ENCODE measurements around the gene CFAP299.

The CFAP299 gene

DNA sequence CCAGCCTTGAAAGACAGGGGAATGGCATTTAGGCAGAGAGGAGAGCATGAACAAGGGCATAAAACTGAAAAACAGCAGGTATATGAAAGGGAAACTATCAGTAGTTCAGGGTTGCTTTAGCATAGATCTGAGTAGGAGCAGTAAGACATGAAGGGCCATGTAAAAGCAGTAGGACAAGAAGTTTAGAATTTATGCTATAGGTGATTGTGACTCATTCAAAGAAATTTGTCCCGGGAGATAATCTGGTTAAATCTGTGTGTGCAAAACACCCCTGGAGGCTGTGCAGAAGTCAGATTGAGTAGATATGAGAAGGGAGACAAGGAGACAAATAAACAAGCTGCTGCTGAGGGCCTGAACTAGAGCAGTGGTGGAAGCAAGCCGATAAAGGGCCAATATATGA is 585.9 kb downstream of the CFAP299 start:
- no peaks in the 10 kb centered on the region for H3K36me3 ChIP-seq (ENCODE audit: control insufficient read depth, insufficient read depth, low read length)
- H3K27ac ChIP-seq (ENCODE audit: low read depth, low read length): no peak overlapping the region
- no peak overlapping the region for H3K4me3 ChIP-seq (ENCODE audit: low read length)
- H3K9ac ChIP-seq (ENCODE audit: low read length): no peak overlapping the region
- no peaks in the 10 kb centered on the region for H3K4me1 ChIP-seq (ENCODE audit: control insufficient read depth, insufficient read depth, low read length)
- H3K27me3 ChIP-seq (ENCODE audit: control insufficient read depth, insufficient read depth, low read length): no peaks in the 10 kb centered on the region

DNA sequence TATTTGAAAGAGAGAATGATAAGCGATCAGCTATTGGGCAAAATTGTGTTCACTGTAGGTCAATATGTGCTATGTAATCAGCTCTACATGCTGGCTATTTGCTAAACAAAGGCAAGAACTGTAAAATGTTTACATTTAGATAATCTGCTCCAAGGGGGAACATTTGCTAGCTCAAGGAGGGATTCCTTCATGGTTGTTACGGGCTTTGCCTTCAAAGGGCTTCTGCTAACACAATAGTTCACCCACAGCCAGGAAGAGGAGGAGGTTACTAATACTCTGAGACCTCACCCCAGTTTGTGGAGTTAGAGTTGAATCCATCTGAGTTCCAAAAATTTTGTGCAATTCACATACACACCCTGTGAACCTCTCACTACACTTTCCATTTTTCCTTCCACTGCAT is 587.4 kb downstream of the CFAP299 start:
- Histone ChIP-seq H3K4me1 (ENCODE audit: control insufficient read depth, insufficient read depth, low read length) (no peaks in the 10 kb centered on the region), H3K4me3 (ENCODE audit: low read length) (no peak overlapping the region), H3K9ac (ENCODE audit: low read length) (no peak overlapping the region), H3K27ac (ENCODE audit: low read depth, low read length) (no peak overlapping the region), H3K27me3 (ENCODE audit: control insufficient read depth, insufficient read depth, low read length) (no peaks in the 10 kb centered on the region), H3K36me3 (ENCODE audit: control insufficient read depth, insufficient read depth, low read length) (no peaks in the 10 kb centered on the region)

DNA sequence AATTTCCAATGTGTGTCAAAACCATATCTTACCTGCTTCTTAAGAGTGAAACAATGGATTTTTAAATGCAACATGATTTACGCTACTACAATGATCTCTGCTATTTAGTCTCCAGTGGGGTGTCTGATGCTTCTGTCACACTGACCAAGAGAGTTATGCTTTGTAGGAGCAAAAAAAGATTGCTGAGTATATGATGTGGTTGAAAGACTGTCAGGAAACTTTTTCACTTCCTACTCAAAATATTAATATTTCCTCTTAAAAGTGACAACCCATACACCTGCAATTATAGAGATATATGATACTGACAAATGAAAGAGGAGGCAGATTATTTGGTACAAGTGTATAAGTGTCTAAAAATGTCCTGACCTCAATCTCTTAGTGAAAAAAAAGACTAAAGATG is 589.8 kb downstream of the CFAP299 start:
- H3K36me3 ChIP-seq (ENCODE audit: control insufficient read depth, insufficient read depth, low read length): no peaks in the 10 kb centered on the region
- no peak overlapping the region for H3K9ac ChIP-seq (ENCODE audit: low read length)
- no peaks in the 10 kb centered on the region for H3K4me1 ChIP-seq (ENCODE audit: control insufficient read depth, insufficient read depth, low read length)
- H3K27me3 ChIP-seq (ENCODE audit: control insufficient read depth, insufficient read depth, low read length): no peaks in the 10 kb centered on the region
- no peak overlapping the region for H3K4me3 ChIP-seq (ENCODE audit: low read length)
- no peak overlapping the region for H3K27ac ChIP-seq (ENCODE audit: low read depth, low read length)

DNA sequence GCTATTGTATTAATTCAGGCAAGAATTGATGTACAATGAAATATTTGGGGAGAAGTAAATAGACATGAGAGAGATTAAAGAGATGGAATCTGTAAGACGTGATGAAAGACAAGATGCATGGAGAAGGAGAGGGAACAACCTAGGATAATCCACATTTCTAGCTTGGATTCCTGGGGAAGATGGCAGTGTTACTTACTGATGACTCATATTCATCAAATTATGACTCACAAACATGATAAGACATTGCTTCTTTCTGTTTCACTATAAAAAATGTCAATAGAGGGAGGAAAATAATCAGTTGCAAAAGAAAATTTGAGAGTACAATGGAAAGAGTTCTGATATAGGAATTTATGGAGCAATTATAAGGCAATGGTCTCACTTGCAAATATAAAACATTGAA is 590.9 kb downstream of the CFAP299 start:
- Histone ChIP-seq H3K27ac (ENCODE audit: low read depth, low read length) (no peak overlapping the region), H3K4me1 (ENCODE audit: control insufficient read depth, insufficient read depth, low read length) (no peaks in the 10 kb centered on the region), H3K9ac (ENCODE audit: low read length) (no peak overlapping the region), H3K27me3 (ENCODE audit: control insufficient read depth, insufficient read depth, low read length) (no peaks in the 10 kb centered on the region), H3K4me3 (ENCODE audit: low read length) (no peak overlapping the region), H3K36me3 (ENCODE audit: control insufficient read depth, insufficient read depth, low read length) (no peaks in the 10 kb centered on the region)

DNA sequence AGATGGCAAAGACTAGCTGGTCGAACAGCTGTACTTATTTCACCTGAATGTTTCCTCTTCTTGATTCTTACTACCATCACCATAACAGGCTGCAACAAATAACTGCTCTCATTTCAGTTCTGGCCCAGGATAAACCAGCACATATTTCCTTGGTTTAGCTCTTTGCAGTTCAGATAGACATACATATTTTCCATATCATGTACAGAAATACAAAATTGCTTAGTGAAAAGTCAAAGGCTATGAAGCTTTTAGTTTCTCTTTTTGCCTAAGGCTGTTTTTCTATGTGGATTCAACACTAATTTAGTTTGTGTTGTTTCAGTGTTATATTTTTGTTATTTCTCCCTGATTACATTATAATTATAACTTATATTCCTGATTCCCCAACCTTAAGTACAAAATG is 591.4 kb downstream of the CFAP299 start:
- Histone ChIP-seq H3K27ac (ENCODE audit: low read depth, low read length) (no peak overlapping the region), H3K9ac (ENCODE audit: low read length) (no peak overlapping the region), H3K36me3 (ENCODE audit: control insufficient read depth, insufficient read depth, low read length) (no peaks in the 10 kb centered on the region), H3K27me3 (ENCODE audit: control insufficient read depth, insufficient read depth, low read length) (no peaks in the 10 kb centered on the region), H3K4me3 (ENCODE audit: low read length) (no peak overlapping the region), H3K4me1 (ENCODE audit: control insufficient read depth, insufficient read depth, low read length) (no peaks in the 10 kb centered on the region)

DNA sequence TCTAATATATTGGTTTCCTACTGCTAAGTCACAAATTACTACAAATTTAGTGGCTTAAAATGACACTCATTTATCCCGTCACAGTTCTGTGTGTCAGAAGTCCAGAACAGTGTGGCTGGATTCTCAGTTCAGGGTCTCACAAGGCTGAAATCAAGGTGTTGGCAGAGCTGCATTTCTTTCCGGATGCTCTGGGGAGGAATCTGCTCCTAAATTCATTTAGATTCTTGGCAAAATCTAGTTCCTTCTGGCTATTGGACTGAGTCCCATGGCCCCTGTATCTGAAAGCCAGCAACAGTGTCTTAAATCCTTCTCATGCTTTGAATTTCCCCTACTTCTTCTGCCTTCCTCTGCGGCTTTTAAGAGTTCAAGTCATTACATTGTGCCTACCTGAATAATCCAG is 591.9 kb downstream of the CFAP299 start:
- H3K9ac ChIP-seq (ENCODE audit: low read length): no peak overlapping the region
- no peaks in the 10 kb centered on the region for H3K27me3 ChIP-seq (ENCODE audit: control insufficient read depth, insufficient read depth, low read length)
- H3K4me1 ChIP-seq (ENCODE audit: control insufficient read depth, insufficient read depth, low read length): no peaks in the 10 kb centered on the region
- no peaks in the 10 kb centered on the region for H3K36me3 ChIP-seq (ENCODE audit: control insufficient read depth, insufficient read depth, low read length)
- no peak overlapping the region for H3K4me3 ChIP-seq (ENCODE audit: low read length)
- no peak overlapping the region for H3K27ac ChIP-seq (ENCODE audit: low read depth, low read length)

DNA sequence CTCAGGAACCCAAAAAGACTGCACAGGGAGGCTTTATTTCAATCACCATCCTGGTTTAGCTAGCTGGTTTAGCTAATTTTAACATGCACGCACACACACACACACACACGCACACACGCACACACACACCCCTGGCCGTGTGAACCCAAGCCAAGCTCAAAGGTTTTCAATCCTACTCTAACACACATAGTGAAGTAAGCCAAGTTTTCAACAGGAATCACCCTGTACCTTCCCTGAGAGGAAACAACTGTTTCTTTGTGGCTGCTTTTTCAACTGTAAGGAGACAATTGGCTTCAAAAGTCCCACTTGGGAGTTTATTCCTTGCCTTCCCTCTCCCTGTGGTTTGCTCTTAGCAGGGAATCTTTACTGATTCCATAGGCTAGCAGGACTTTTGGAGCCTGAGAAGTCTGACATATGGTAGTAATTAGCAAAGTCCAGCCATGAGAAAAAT is 596.1 kb downstream of the CFAP299 start:
- Histone ChIP-seq H3K4me1 (ENCODE audit: control insufficient read depth, insufficient read depth, low read length) (no peaks in the 10 kb centered on the region), H3K27me3 (ENCODE audit: control insufficient read depth, insufficient read depth, low read length) (no peaks in the 10 kb centered on the region), H3K4me3 (ENCODE audit: low read length) (no peak overlapping the region), H3K9ac (ENCODE audit: low read length) (no peak overlapping the region), H3K36me3 (ENCODE audit: control insufficient read depth, insufficient read depth, low read length) (no peaks in the 10 kb centered on the region), H3K27ac (ENCODE audit: low read depth, low read length) (no peak overlapping the region)

DNA sequence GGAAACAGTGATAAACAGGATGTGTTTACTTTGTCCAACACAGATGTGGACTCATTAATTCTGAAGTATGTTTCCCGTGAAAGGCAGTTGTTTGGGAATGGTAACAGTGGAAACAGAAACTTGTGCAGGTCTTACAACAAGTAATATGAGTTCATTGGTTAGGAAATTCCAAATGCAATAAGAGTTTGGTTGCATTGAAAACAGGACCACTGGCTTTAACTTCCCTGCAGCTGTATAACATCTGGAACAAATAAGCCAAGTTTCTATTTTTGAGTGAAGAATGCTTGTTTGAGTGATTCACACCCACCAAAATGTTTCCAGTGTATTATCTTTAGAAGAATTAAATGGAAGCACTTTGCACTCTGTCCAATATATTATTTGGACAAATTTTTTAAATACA is 612.6 kb downstream of the CFAP299 start:
- no peak overlapping the region for H3K4me3 ChIP-seq (ENCODE audit: low read length)
- H3K27me3 ChIP-seq (ENCODE audit: control insufficient read depth, insufficient read depth, low read length): no peaks in the 10 kb centered on the region
- no peak overlapping the region for H3K27ac ChIP-seq (ENCODE audit: low read depth, low read length)
- H3K9ac ChIP-seq (ENCODE audit: low read length): no peak overlapping the region
- H3K4me1 ChIP-seq (ENCODE audit: control insufficient read depth, insufficient read depth, low read length): no peaks in the 10 kb centered on the region
- H3K36me3 ChIP-seq (ENCODE audit: control insufficient read depth, insufficient read depth, low read length): no peaks in the 10 kb centered on the region

DNA sequence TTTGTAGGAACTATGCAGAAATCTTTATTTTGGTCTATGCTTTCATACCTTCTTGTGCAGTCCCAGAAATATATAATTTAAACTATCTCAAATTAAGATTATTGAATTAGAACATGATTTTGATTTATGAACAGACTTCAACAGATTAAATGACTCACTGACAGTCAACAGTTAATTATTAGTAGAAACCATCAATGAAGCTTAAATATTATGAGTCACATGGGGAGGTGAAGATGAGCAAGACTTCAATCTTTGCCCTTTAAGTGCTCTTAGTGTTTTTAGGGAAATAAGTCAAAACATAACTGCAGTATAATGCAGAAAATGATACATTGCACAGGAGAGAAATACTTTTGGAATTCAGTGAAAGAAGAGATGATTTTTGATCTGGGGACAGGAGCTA is 613.5 kb downstream of the CFAP299 start:
- no peaks in the 10 kb centered on the region for H3K27me3 ChIP-seq (ENCODE audit: control insufficient read depth, insufficient read depth, low read length)

DNA sequence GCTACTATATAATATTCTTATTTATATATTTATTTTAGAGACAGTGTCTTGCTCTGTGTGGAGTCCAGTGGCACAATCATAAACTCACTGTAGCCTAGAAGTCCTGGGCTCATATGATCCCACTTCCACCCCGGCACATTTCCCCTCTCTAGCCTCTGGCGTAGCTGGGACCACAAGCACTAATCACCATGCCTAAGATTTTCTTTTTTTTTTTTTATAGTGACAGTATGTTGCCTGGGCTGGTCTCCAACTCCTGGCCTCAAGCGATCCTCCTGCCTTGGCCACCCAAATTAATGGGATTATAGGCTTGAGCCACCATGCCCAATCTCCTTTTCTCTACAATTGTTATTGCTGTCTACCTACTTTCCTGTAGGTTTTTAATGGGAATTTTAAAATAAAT is 620.9 kb downstream of the CFAP299 start:
- Histone ChIP-seq H3K4me3 (ENCODE audit: low read length) (no peak overlapping the region), H3K36me3 (ENCODE audit: control insufficient read depth, insufficient read depth, low read length) (no peaks in the 10 kb centered on the region), H3K27ac (ENCODE audit: low read depth, low read length) (no peak overlapping the region), H3K9ac (ENCODE audit: low read length) (no peak overlapping the region), H3K4me1 (ENCODE audit: control insufficient read depth, insufficient read depth, low read length) (no peaks in the 10 kb centered on the region), H3K27me3 (ENCODE audit: control insufficient read depth, insufficient read depth, low read length) (no peaks in the 10 kb centered on the region)

More for the DNA sequence above, 613.5 kb downstream of the CFAP299 start:
- Histone ChIP-seq H3K9ac (ENCODE audit: low read length) (no peak overlapping the region), H3K36me3 (ENCODE audit: control insufficient read depth, insufficient read depth, low read length) (no peaks in the 10 kb centered on the region), H3K4me1 (ENCODE audit: control insufficient read depth, insufficient read depth, low read length) (no peaks in the 10 kb centered on the region), H3K4me3 (ENCODE audit: low read length) (no peak overlapping the region), H3K27ac (ENCODE audit: low read depth, low read length) (no peak overlapping the region)

DNA sequence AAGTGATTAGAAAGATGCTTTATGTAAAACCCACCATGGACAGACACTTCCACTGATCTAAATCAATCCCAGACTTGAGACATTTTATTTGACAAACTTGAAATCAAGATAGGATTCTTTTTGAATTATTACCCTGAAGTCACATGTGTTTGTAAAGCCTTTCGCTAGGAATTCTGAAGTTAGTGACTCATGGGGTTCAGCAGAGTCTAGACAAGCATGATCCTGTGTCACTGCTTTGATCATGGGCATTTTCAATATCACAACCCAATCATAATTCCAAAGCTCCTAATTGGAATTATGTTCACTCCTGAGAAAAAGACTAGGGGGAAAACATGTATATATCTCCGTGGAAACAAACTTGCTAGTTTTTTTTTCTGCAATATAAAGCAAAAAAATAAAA is 627.5 kb downstream of the CFAP299 start:
- no peak overlapping the region for H3K4me3 ChIP-seq (ENCODE audit: low read length)
- no peaks in the 10 kb centered on the region for H3K27me3 ChIP-seq (ENCODE audit: control insufficient read depth, insufficient read depth, low read length)
- H3K36me3 ChIP-seq (ENCODE audit: control insufficient read depth, insufficient read depth, low read length): no peaks in the 10 kb centered on the region
- H3K9ac ChIP-seq (ENCODE audit: low read length): no peak overlapping the region
- H3K4me1 ChIP-seq (ENCODE audit: control insufficient read depth, insufficient read depth, low read length): no peaks in the 10 kb centered on the region
- no peak overlapping the region for H3K27ac ChIP-seq (ENCODE audit: low read depth, low read length)

DNA sequence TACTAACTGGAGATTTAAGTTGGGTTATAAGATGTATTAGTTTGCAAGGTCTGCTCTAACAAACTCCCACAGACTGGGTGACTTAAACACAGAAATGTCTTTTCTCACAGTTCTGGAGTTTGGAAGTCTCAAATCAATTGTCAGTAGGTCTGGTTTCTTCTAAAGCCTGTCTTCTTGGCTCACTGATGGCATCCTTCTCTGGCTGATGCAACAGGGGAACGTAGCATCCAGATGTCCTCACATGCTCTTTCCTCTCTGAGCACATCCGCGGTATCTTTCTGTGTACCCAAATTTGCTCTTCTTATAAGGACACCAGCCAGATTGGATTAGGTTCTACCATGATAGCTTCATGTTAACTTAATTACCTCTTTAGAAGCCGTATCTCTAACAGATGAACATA is 631.8 kb downstream of the CFAP299 start:
- H3K27me3 ChIP-seq (ENCODE audit: control insufficient read depth, insufficient read depth, low read length): no peaks in the 10 kb centered on the region
- no peaks in the 10 kb centered on the region for H3K36me3 ChIP-seq (ENCODE audit: control insufficient read depth, insufficient read depth, low read length)
- no peaks in the 10 kb centered on the region for H3K4me1 ChIP-seq (ENCODE audit: control insufficient read depth, insufficient read depth, low read length)
- H3K27ac ChIP-seq (ENCODE audit: low read depth, low read length): no peak overlapping the region
- no peak overlapping the region for H3K9ac ChIP-seq (ENCODE audit: low read length)
- no peak overlapping the region for H3K4me3 ChIP-seq (ENCODE audit: low read length)

DNA sequence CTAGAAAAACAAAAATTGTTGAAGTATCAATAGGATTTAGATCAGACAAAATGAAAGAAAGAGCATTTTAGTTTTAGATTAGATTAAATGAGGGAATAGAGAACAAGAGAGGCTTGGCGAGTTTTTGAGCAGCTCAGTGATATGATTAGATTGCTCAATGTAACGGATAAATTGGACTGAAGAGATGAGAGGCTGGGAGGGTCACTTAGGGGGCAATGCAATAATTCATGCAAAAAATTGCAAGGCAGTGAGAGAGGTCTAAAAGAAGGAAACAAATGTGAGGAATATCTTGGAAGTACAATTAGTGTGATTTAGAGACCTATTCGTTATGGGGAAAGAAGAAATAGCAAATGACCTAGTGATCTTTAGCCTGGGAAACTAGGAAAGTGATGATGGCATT is 644.7 kb downstream of the CFAP299 start:
- H3K27me3 ChIP-seq (ENCODE audit: control insufficient read depth, insufficient read depth, low read length): no peaks in the 10 kb centered on the region
- no peaks in the 10 kb centered on the region for H3K4me1 ChIP-seq (ENCODE audit: control insufficient read depth, insufficient read depth, low read length)
- no peaks in the 10 kb centered on the region for H3K36me3 ChIP-seq (ENCODE audit: control insufficient read depth, insufficient read depth, low read length)
- no peak overlapping the region for H3K4me3 ChIP-seq (ENCODE audit: low read length)
- H3K27ac ChIP-seq (ENCODE audit: low read depth, low read length): no peak overlapping the region
- H3K9ac ChIP-seq (ENCODE audit: low read length): no peak overlapping the region
